Parathyroid adenoma (tissue), 2 donors: Measurements from ENCODE around the gene RIOK3.

Experiments
- H2AFZ ChIP-seq: fragments of 300-600 bp; sonication (generic); one replicate; pipeline ENCODE4 v1.7.0; 2017; ENCODE audit warnings: antibody characterized with exemption, mild to moderate bottlenecking
- H3K27ac ChIP-seq: fragments of 300-600 bp; sonication (generic); one replicate; pipeline ENCODE4 v1.7.0; 2017
- H3K27me3 ChIP-seq: fragments of 300-600 bp; sonication (generic); one replicate; pipeline ENCODE4 v1.7.0; 2017; ENCODE audit warnings: low read length; ENCODE audit not compliant: control insufficient read depth, insufficient read depth
- H3K36me3 ChIP-seq: fragments of 300-600 bp; sonication (generic); one replicate; pipeline ENCODE4 v1.7.0; 2017; ENCODE audit warnings: low read length; ENCODE audit not compliant: control insufficient read depth, insufficient read depth
- H3K4me1 ChIP-seq: fragments of 300-600 bp; sonication (generic); one replicate; pipeline ENCODE4 v1.7.0; 2017; ENCODE audit warnings: control low read depth
- H3K4me2 ChIP-seq: fragments of 300-600 bp; sonication (generic); one replicate; pipeline ENCODE4 v1.7.0; 2017; ENCODE audit warnings: low read length
- H3K4me3 ChIP-seq: fragments of 300-600 bp; sonication (generic); one replicate; pipeline ENCODE4 v1.7.0; 2017; ENCODE audit warnings: low read depth, low read length
- H3K79me2 ChIP-seq: fragments of 300-600 bp; sonication (generic); one replicate; pipeline ENCODE4 v1.7.0; 2017; ENCODE audit warnings: control low read depth
- H3K9ac ChIP-seq: fragments of 300-600 bp; sonication (generic); one replicate; pipeline ENCODE4 v1.7.0; 2017; ENCODE audit warnings: mild to moderate bottlenecking
- H3K9me3 ChIP-seq: fragments of 300-600 bp; sonication (generic); one replicate; pipeline ENCODE4 v1.7.0; 2017; ENCODE audit warnings: low read length; ENCODE audit not compliant: control insufficient read depth
- CTCF ChIP-seq: fragments of 300-600 bp; sonication (generic); IDR thresholded peaks from one replicate; pipeline ENCODE4 v1.7.0; 2017; ENCODE audit warnings: antibody characterized with exemption, mild to moderate bottlenecking
- donor health status: primary hyperparathyroidism.

RIOK3 gene

GRCh38 chr18:23452728-23453679, at the start of gene RIOK3:
RIOK3 (plus strand) TSS chr18:23453287; CDS start chr18:23453440, 153 bp downstream.
- TF ChIP-seq CTCF: no peak
- Histone ChIP-seq H3K36me3 (no peaks in the 10 kb centered on the region), H3K4me2 (peak within 1 kb of the TSS; percentile 69), H3K27me3 (no peaks in the 10 kb centered on the region), H3K9ac (peak within 1 kb of the TSS; percentile 87), H3K9me3 (no peaks in the 10 kb centered on the region), H3K79me2 (peaks cover 32% of the 10 kb centered on the region), H2AFZ (peak within 1 kb of the TSS; percentile 70), H3K4me3 (peak within 1 kb of the TSS; percentile 88), H3K27ac (peak within 1 kb of the TSS; percentile 92), H3K4me1 (peaks cover 7% of the 10 kb centered on the region)

GRCh38 chr18:23403310-23403709, 49.8 kb upstream of the RIOK3 start:
- peaks cover 11% of the 10 kb centered on the region for H3K4me1 ChIP-seq

GRCh38 chr18:23405636-23406035, 47.5 kb upstream of the RIOK3 start:
- H3K9me3 ChIP-seq: no peaks in the 10 kb centered on the region
- no peak for TF ChIP-seq CTCF
- H3K9ac ChIP-seq: no peak overlapping the region
- H3K4me2 ChIP-seq: no peak overlapping the region
- H3K36me3 ChIP-seq: no peaks in the 10 kb centered on the region
- no peak overlapping the region for H3K4me3 ChIP-seq
- H3K27me3 ChIP-seq: no peaks in the 10 kb centered on the region
- H2AFZ ChIP-seq: no peak overlapping the region
- no peaks in the 10 kb centered on the region for H3K79me2 ChIP-seq
- no peak overlapping the region for H3K27ac ChIP-seq
- peaks cover 11% of the 10 kb centered on the region for H3K4me1 ChIP-seq

More at GRCh38 chr18:23403310-23403709, 49.8 kb upstream of the RIOK3 start:
- Histone ChIP-seq H3K4me3 (no peak overlapping the region), H3K79me2 (no peaks in the 10 kb centered on the region), H3K27ac (no peak overlapping the region), H3K9ac (no peak overlapping the region), H3K36me3 (no peaks in the 10 kb centered on the region), H3K27me3 (no peaks in the 10 kb centered on the region), H2AFZ (no peak overlapping the region), H3K9me3 (no peaks in the 10 kb centered on the region), H3K4me2 (no peak overlapping the region)
- TF ChIP-seq CTCF: no peak

- H3K9me3 ChIP-seq: no peaks in the 10 kb centered on the region
- no peak overlapping the region for H3K9ac ChIP-seq
- no peaks in the 10 kb centered on the region for H3K36me3 ChIP-seq
- no peaks in the 10 kb centered on the region for H3K79me2 ChIP-seq
- H3K27me3 ChIP-seq: no peaks in the 10 kb centered on the region
- H2AFZ ChIP-seq: no peak overlapping the region
- peaks cover 6% of the 10 kb centered on the region for H3K4me1 ChIP-seq
- TF ChIP-seq CTCF: no peak
- no peak overlapping the region for H3K27ac ChIP-seq
- no peak overlapping the region for H3K4me3 ChIP-seq
- H3K4me2 ChIP-seq: no peak overlapping the region
Measured at GRCh38 chr18:23406271-23406787, 46.8 kb upstream of the RIOK3 start.
